ENCODE measurements around the gene RTL9.

DNA sequence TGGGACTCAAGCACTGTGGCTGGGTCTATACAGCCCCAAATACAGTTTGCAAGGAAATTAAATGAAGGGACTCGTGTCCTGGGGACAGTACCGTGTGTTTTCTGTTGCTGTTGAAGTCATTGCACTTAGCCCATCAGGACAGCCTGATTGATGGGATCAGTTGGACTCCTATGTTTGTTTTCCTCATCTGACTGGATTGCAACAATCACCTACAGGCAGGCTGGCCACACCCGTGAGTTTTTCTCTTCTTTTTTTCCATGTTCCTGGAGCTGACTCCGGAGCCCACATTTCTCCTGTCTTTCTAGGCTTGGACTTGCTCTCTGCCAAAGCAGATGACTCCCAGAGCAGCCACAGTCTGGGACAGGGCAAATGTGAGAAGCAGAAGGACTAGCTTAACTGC, 38.1 kb downstream of the RTL9 start:
- no peak for TF ChIP-seq ZNF274 (IDR thresholded peaks at IDR 0.05; ENCODE audit: low read depth, low read length)
- TF ChIP-seq SUZ12 (IDR thresholded peaks at IDR 0.05; ENCODE audit: extremely low read depth, insufficient read depth, insufficient read length) = no peak
- TF ChIP-seq YY1 (IDR thresholded peaks at IDR 0.05; ENCODE audit: insufficient read depth, insufficient read length) = no peak
